HepG2 (cell line): ENCODE data around the gene OXGR1. TPM values are rescaled to one million over a fixed set of nuclear protein-coding genes. Genes with fewer than 3 reads are reported as not detected.

ENCODE experiments used
- ATAC-seq: fragments of 200-7000 bp; cut with Tn5 transposase; 3 replicates; pipeline ENCODE4 v1.9.1; 2020; ENCODE audit warnings: mild to moderate bottlenecking, moderate library complexity
- BruUV-seq: library from RNA; stranded (reverse); fragments of 400-500 nt; replicated peaks from 2 replicates; lab custom pipeline; 2021; lab: Mats Ljungman, UMichigan
- CTCF ChIA-PET: fragments of 300-600 bp; formaldehyde crosslinking; extraction: SDS; loops from one replicate; lab custom pipeline; 2021; ENCODE audit warnings: low total read pairs, inconsistent platforms, low intra/inter-chr PET ratio; lab: Yijun Ruan, JAX
- POLR2A ChIA-PET: fragments of 350-600 bp; sonication (Branson Sonifier 250); formaldehyde crosslinking; loops from one replicate; lab custom pipeline; 2020; ENCODE audit warnings: antibody characterized with exemption, inconsistent platforms; lab: Yijun Ruan, JAX
- DNase-seq: peaks from one replicate; pipeline ENCODE4 v3.0.0-alpha.2; 2015; ENCODE audit warnings: low spot score
- FAIRE-seq: peaks from 3 replicates; lab custom pipeline; 2011; peaks lifted over from hg19 to GRCh38; lab: Jason Lieb, UNC
- H2AFZ ChIP-seq: one replicate; pipeline ENCODE4 v1.6.1; 2011; ENCODE audit warnings: low read length, inconsistent platforms
- H3K27ac ChIP-seq: fragments of 300-600 bp; 3 replicates; pipeline ENCODE4 v1.8.0; 2011; ENCODE audit warnings: mixed run types, mild to moderate bottlenecking, mixed read lengths, low read length, inconsistent platforms; ENCODE audit not compliant: insufficient read depth; ENCODE audit errors: extremely low read length
- H3K27me3 ChIP-seq, 2 experiments: fragments of 200-600 bp in 1 of 2; 2 replicates in 1 of 2; 3 replicates in 1 of 2; pipeline versions ENCODE4 v1.6.0 to v1.8.0; 2011; ENCODE audit warnings: low read length in 2 of 2, mild to moderate bottlenecking in 2 of 2, moderate library complexity in 2 of 2, inconsistent platforms in 1 of 2; ENCODE audit not compliant: insufficient read depth in 2 of 2, control insufficient read depth in 1 of 2
- H3K36me3 ChIP-seq, 2 experiments: fragments of 200-600 bp in 1 of 2; replicated peaks in 1 of 2; 2 replicates in 1 of 2; 3 replicates in 1 of 2; pipeline versions ENCODE4 v1.5.1 to v1.8.0; 2011; ENCODE audit warnings: low read length in 2 of 2, inconsistent platforms in 1 of 2; ENCODE audit not compliant: insufficient read depth in 2 of 2, control insufficient read depth in 1 of 2
- H3K4me1 ChIP-seq: 2 replicates; pipeline ENCODE4 v1.5.1; 2012; ENCODE audit warnings: low read length, inconsistent platforms; ENCODE audit not compliant: insufficient read depth
- H3K4me2 ChIP-seq: 2 replicates; pipeline ENCODE4 v1.6.0; 2011; ENCODE audit warnings: low read depth, low read length, inconsistent platforms
- H3K4me3 ChIP-seq, 3 experiments: fragments of 200-600 bp in 1 of 3; sonication (generic), shearing (Covaris generic) in 1 of 3; replicated peaks in 1 of 3; 2 replicates each; pipeline ENCODE4 v1.5.1; 2011 to 2016; ENCODE audit warnings: low read length in 3 of 3, inconsistent platforms in 2 of 3, low read depth in 2 of 3, mild to moderate bottlenecking in 2 of 3, control low read depth in 1 of 3, mixed read lengths in 1 of 3; ENCODE audit not compliant: insufficient read depth in 1 of 3
- H3K79me2 ChIP-seq: one replicate; pipeline ENCODE4 v1.6.1; 2011; ENCODE audit warnings: low read length, inconsistent platforms; ENCODE audit not compliant: insufficient read depth
- H3K9ac ChIP-seq: 2 replicates; pipeline ENCODE4 v1.6.0; 2011; ENCODE audit warnings: mild to moderate bottlenecking, low read depth, low read length, inconsistent platforms; ENCODE audit not compliant: insufficient read depth
- H3K9me3 ChIP-seq: 2 replicates; pipeline ENCODE4 v1.5.1; 2012; ENCODE audit warnings: mild to moderate bottlenecking, low read length
- H4K20me1 ChIP-seq: 2 replicates; pipeline ENCODE4 v1.6.0; 2011; ENCODE audit warnings: inconsistent platforms, mild to moderate bottlenecking, low read length, moderate library complexity; ENCODE audit not compliant: insufficient read depth
- MEF2D ChIP-seq: sonication (generic); formaldehyde crosslinking; IDR thresholded peaks from 2 replicates; pipeline ENCODE4 v1.5.1; 2020; ENCODE audit warnings: mild to moderate bottlenecking, missing genetic modification reagents
- ZFP37 ChIP-seq: sonication (generic); formaldehyde crosslinking; IDR thresholded peaks from 2 replicates; pipeline ENCODE4 v1.4.0; 2020; ENCODE audit warnings: missing genetic modification reagents, borderline replicate concordance
- ZNF432 ChIP-seq: sonication (generic); formaldehyde crosslinking; IDR thresholded peaks from 2 replicates; pipeline ENCODE4 v1.5.0; 2020; ENCODE audit warnings: missing genetic modification reagents, mild to moderate bottlenecking, borderline replicate concordance
- ZNF891 ChIP-seq: sonication (generic); formaldehyde crosslinking; IDR thresholded peaks from 2 replicates; pipeline ENCODE4 v1.5.0; 2020; ENCODE audit warnings: mild to moderate bottlenecking, missing genetic modification reagents
- WGBS: methylation state at CpG from one replicate; pipeline ENCODE4 v1.1.6; 2017; ENCODE audit warnings: low lambda C conversion rate; 5-methylcytosine and 5-hydroxymethylcytosine counted together
- in situ Hi-C: cut with HindIII; loops from 2 replicates; pipeline ENCODE4 v1.10.0; 2017; ENCODE audit warnings: low pct_unique_long_range_greater_than_20kb; ENCODE audit not compliant: extremely low pct_ligation_motif_present
- intact Hi-C: fragments of 100-400 bp; cut with micrococcal nuclease; formaldehyde crosslinking; loops from one replicate; pipeline ENCODE4 v1.10.0; 2022; ENCODE audit not compliant: unreplicated experiment
- polyA plus RNA-seq, 8 experiments: library from polyadenylated mRNA; depleted of rRNA in 3 of 8; stranded (reverse) in 7 of 8; unstranded in 1 of 8; fragments of >200 nt; fragmentation: Illumina TruSeq in 4 of 8; extraction: Trizol in 4 of 8; gene quantifications; 2 replicates each; pipeline versions ENCODE4 v1.2.1 to v1.2.3, GENCODE V29; 2011 to 2016; ENCODE audit warnings: low read depth in 4 of 8, missing spikeins in 1 of 8, mixed read lengths in 1 of 8; ENCODE audit not compliant: insufficient read depth in 1 of 8
- total RNA-seq, 5 experiments: library from RNA; depleted of rRNA; stranded (reverse); fragments of >200 nt; fragmentation: Illumina TruSeq; extraction: Trizol; gene quantifications; 2 replicates each; pipeline ENCODE4 v1.2.3, GENCODE V29; 2016; ENCODE audit warnings: low read depth in 1 of 5
- TF ChIP-seq, protein P1 (sequence below): sonication (generic); formaldehyde crosslinking; IDR thresholded peaks from 2 replicates; pipeline ENCODE4 v1.5.0; 2020; ENCODE audit warnings: missing genetic modification reagents, mild to moderate bottlenecking, borderline replicate concordance
- TF ChIP-seq, protein P2 (sequence below): sonication (generic); formaldehyde crosslinking; IDR thresholded peaks from 2 replicates; pipeline ENCODE4 v1.5.0; 2020; ENCODE audit warnings: missing genetic modification reagents
- TF ChIP-seq, protein P3 (sequence below): sonication (generic); formaldehyde crosslinking; IDR thresholded peaks from 2 replicates; pipeline ENCODE4 v1.4.0; 2020; ENCODE audit warnings: mild to moderate bottlenecking, missing genetic modification reagents
- TF ChIP-seq, protein P4 (sequence below): sonication (generic); formaldehyde crosslinking; IDR thresholded peaks from 2 replicates; pipeline ENCODE4 v1.4.0; 2020; ENCODE audit warnings: low read depth, missing genetic modification reagents

The OXGR1 gene
- total and polyA plus RNA-seq, 2 of the 13 experiments (the other 11 are each of a cell fraction or from before 2014, with no cell fraction given), result not detected

DNA sequence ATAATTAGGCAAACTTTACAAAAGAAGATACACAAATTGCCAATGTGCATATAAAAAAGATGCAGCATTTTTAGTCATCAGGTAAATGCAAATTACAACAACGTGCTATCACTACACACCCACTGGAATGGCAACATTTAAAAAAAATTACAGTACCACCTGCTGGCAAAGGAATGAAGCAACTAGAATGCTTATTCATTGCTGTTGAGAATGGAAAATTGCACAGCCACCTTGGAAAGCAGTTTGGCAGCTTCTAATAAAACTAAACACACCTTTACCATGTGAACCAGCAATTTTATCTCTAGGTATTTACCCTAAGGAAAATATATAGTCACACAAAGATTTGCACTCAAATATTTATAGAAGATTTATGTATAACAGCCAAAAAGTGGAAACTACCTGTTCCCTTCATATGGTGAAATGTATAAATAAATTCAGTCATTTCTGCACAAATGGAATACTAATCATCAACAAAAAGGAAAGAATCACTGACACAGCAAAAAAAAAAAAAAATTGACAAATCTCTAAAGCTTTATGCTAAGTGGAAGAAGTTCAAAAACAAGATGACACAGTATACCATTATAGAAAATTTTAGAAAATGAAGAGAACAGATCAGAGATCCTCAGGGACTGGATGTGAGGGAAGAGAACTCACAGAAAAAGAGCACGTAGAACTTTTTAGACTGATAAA is 30.3 kb downstream of the OXGR1 start (continued):
- TF ChIP-seq, protein P1, sequence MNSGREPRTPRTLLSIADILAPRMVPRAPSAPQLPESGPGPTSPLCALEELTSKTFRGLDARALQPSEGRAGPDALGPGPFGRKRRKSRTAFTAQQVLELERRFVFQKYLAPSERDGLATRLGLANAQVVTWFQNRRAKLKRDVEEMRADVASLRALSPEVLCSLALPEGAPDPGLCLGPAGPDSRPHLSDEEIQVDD (CRISPR knock-in tag), result no peak
- TF ChIP-seq, protein P2, sequence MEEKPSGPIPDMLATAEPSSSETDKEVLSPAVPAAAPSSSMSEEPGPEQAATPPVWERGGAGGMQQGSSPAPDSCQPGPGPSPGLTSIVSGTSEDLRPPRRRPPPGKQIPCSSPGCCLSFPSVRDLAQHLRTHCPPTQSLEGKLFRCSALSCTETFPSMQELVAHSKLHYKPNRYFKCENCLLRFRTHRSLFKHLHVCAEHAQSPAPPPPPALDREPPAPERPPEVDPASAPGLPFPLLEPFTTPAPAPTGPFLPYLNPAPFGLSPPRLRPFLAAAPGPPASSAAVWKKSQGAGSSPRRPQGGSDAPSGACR (CRISPR knock-in tag), result no peak

DNA sequence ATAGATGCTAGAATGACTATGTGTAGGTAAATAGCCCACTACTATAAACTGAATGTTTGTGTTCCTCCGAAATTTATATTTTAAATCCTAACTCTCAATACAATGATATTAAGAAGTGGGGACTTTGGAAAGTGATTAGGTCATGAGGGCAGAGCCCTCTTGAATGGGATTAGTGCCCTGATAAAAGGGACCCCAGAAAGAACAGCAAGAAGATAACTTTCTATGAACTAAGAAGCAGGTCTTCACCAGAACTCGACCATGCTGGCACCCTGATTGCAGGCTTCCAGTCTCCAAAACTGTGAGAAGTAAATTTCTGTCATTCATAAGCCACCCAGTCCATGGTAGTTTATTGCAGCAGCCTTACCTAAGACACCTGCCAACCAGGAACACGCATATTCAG is 33.9 kb downstream of the OXGR1 start:
- Histone ChIP-seq H2AFZ (no peak overlapping the region), H4K20me1 (no peaks in the 10 kb centered on the region), H3K9me3 (no peaks in the 10 kb centered on the region), H3K27me3 (no peaks in the 10 kb centered on the region), H3K4me1 (no peaks in the 10 kb centered on the region), H3K79me2 (no peaks in the 10 kb centered on the region), H3K4me3 (no peak overlapping the region), H3K9ac (no peak overlapping the region), H3K27ac (no peak overlapping the region), H3K4me2 (no peak overlapping the region), H3K36me3 (no peaks in the 10 kb centered on the region)
- in situ Hi-C loops, result loop anchor here (10.0 to 25.0 kb wide), 3 partner anchors 816 to 1773 kb away; no protein-coding TSS in a partner anchor
- FAIRE-seq (no peak), ATAC-seq (no peak), DNase-seq (no peak)
- intact Hi-C loops, result no loop called here
- BruUV-seq, result no TSS peak
- ChIA-PET CTCF (no interaction called here), POLR2A (no interaction called here)
- no peak for TF ChIP-seq ZFP37 (CRISPR knock-in tag)
- no peak for TF ChIP-seq ZNF891 (CRISPR knock-in tag)
- TF ChIP-seq, protein P3, sequence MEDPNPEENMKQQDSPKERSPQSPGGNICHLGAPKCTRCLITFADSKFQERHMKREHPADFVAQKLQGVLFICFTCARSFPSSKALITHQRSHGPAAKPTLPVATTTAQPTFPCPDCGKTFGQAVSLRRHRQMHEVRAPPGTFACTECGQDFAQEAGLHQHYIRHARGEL (CRISPR knock-in tag), result no peak
- no peak for TF ChIP-seq ZNF432 (CRISPR knock-in tag)
- no peak for TF ChIP-seq MEF2D (CRISPR knock-in tag)
- TF ChIP-seq, protein P4, sequence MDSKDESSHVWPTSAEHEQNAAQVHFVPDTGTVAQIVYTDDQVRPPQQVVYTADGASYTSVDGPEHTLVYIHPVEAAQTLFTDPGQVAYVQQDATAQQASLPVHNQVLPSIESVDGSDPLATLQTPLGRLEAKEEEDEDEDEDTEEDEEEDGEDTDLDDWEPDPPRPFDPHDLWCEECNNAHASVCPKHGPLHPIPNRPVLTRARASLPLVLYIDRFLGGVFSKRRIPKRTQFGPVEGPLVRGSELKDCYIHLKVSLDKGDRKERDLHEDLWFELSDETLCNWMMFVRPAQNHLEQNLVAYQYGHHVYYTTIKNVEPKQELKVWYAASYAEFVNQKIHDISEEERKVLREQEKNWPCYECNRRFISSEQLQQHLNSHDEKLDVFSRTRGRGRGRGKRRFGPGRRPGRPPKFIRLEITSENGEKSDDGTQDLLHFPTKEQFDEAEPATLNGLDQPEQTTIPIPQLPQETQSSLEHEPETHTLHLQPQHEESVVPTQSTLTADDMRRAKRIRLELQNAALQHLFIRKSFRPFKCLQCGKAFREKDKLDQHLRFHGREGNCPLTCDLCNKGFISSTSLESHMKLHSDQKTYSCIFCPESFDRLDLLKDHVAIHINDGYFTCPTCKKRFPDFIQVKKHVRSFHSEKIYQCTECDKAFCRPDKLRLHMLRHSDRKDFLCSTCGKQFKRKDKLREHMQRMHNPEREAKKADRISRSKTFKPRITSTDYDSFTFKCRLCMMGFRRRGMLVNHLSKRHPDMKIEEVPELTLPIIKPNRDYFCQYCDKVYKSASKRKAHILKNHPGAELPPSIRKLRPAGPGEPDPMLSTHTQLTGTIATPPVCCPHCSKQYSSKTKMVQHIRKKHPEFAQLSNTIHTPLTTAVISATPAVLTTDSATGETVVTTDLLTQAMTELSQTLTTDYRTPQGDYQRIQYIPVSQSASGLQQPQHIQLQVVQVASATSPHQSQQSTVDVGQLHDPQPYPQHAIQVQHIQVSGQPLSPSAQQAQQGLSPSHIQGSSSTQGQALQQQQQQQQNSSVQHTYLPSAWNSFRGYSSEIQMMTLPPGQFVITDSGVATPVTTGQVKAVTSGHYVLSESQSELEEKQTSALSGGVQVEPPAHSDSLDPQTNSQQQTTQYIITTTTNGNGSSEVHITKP (CRISPR knock-in tag), result no peak
- WGBS, result 0% methylated on average over 3 of the region's 3 CpGs
